GM12878 (cell line): ENCODE results near the gene PRUNE2. TPM values are rescaled to one million over a fixed set of nuclear protein-coding genes. Genes with fewer than 3 reads are reported as not detected.

Experiments
- NFYB ChIP-seq: IDR thresholded peaks from 2 replicates; pipeline ENCODE4 v1.6.1; 2011; ENCODE audit warnings: low read depth, mild to moderate bottlenecking, low read length, improper control_type of control experiment, moderate library complexity; ENCODE audit not compliant: insufficient read depth
- polyA plus RNA-seq, 11 experiments: library from polyadenylated mRNA; depleted of rRNA in 4 of 11; unstranded in 6 of 11; stranded (reverse) in 5 of 11; fragments of >200 nt; fragmentation: Nextera tagmentation in 4 of 11; fragmentation: Illumina TruSeq in 1 of 11; extraction: Ambion mirVana in 4 of 11; extraction: Trizol in 1 of 11; gene quantifications; 1 replicate in 1 of 11; 2 replicates in 10 of 11; pipeline versions ENCODE4 v1.2.1 to v1.2.3, GENCODE V29; 2011 to 2016; ENCODE audit warnings: inconsistent platforms in 2 of 11, missing spikeins in 2 of 11, low read depth in 1 of 11
- total RNA-seq, 4 experiments: library from RNA; depleted of rRNA in 3 of 4; stranded (reverse); fragments of >200 nt in 3 of 4; fragmentation: Illumina TruSeq in 1 of 4; extraction: Trizol in 1 of 4; gene quantifications; 2 replicates each; pipeline versions ENCODE4 v1.2.1 to v1.2.3, GENCODE V29; 2013 to 2021
- TF ChIP-seq, protein P1 (sequence below): fragments of 450-650 bp; IDR thresholded peaks from 2 replicates; pipeline ENCODE4 v1.6.1; 2018; ENCODE audit warnings: mild to moderate bottlenecking, low read depth, moderate library complexity; ENCODE audit not compliant: partially characterized antibody
- TF ChIP-seq, protein P2 (sequence below): IDR thresholded peaks from 2 replicates; pipeline ENCODE4 v1.6.1; 2012; ENCODE audit warnings: low read depth, low read length, improper control_type of control experiment
- TF ChIP-seq, protein P3 (sequence below): fragments of 450-650 bp; formaldehyde crosslinking; IDR thresholded peaks from 2 replicates; pipeline ENCODE4 v1.4.0; 2020; ENCODE audit warnings: mild to moderate bottlenecking, moderate library complexity
- TF ChIP-seq, protein P4 (sequence below): fragments of 450-650 bp; conservative IDR thresholded peaks from 2 replicates; pipeline ENCODE4 v1.6.1; 2017; ENCODE audit warnings: mild to moderate bottlenecking, moderate library complexity

Gene PRUNE2
- total and polyA plus RNA-seq, 10 of the 15 experiments (the other 5 are each of a cell fraction or from before 2014, with no cell fraction given), result 0.07 to 0.63 (median 0.25) TPM

DNA sequence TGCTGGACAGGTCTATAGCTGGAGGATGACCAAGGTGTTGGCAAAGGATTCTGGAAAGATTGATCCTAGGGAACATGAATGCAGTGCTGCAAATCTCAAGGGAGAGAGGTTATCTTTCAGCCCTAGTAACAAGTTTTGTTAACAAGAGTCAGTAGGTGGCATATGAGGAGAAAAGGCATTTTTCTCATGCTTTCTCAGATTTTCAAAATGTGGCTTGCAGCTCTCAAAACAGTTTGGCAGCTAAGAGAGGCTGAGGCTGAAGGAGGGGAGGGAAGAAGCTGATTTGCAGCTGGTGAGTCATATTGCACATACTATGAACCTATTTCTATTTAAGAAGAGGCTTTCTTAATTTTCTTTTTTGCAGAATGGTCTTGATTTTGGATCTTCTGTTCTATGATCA lies 205.9 kb downstream of the PRUNE2 start (continued):
- TF ChIP-seq, protein P1, sequence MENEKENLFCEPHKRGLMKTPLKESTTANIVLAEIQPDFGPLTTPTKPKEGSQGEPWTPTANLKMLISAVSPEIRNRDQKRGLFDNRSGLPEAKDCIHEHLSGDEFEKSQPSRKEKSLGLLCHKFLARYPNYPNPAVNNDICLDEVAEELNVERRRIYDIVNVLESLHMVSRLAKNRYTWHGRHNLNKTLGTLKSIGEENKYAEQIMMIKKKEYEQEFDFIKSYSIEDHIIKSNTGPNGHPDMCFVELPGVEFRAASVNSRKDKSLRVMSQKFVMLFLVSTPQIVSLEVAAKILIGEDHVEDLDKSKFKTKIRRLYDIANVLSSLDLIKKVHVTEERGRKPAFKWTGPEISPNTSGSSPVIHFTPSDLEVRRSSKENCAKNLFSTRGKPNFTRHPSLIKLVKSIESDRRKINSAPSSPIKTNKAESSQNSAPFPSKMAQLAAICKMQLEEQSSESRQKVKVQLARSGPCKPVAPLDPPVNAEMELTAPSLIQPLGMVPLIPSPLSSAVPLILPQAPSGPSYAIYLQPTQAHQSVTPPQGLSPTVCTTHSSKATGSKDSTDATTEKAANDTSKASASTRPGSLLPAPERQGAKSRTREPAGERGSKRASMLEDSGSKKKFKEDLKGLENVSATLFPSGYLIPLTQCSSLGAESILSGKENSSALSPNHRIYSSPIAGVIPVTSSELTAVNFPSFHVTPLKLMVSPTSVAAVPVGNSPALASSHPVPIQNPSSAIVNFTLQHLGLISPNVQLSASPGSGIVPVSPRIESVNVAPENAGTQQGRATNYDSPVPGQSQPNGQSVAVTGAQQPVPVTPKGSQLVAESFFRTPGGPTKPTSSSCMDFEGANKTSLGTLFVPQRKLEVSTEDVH, result no peak
- TF ChIP-seq NFYB, result no peak
- TF ChIP-seq, protein P2, sequence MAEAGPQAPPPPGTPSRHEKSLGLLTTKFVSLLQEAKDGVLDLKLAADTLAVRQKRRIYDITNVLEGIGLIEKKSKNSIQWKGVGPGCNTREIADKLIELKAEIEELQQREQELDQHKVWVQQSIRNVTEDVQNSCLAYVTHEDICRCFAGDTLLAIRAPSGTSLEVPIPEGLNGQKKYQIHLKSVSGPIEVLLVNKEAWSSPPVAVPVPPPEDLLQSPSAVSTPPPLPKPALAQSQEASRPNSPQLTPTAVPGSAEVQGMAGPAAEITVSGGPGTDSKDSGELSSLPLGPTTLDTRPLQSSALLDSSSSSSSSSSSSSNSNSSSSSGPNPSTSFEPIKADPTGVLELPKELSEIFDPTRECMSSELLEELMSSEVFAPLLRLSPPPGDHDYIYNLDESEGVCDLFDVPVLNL, result no peak
- TF ChIP-seq, protein P3, sequence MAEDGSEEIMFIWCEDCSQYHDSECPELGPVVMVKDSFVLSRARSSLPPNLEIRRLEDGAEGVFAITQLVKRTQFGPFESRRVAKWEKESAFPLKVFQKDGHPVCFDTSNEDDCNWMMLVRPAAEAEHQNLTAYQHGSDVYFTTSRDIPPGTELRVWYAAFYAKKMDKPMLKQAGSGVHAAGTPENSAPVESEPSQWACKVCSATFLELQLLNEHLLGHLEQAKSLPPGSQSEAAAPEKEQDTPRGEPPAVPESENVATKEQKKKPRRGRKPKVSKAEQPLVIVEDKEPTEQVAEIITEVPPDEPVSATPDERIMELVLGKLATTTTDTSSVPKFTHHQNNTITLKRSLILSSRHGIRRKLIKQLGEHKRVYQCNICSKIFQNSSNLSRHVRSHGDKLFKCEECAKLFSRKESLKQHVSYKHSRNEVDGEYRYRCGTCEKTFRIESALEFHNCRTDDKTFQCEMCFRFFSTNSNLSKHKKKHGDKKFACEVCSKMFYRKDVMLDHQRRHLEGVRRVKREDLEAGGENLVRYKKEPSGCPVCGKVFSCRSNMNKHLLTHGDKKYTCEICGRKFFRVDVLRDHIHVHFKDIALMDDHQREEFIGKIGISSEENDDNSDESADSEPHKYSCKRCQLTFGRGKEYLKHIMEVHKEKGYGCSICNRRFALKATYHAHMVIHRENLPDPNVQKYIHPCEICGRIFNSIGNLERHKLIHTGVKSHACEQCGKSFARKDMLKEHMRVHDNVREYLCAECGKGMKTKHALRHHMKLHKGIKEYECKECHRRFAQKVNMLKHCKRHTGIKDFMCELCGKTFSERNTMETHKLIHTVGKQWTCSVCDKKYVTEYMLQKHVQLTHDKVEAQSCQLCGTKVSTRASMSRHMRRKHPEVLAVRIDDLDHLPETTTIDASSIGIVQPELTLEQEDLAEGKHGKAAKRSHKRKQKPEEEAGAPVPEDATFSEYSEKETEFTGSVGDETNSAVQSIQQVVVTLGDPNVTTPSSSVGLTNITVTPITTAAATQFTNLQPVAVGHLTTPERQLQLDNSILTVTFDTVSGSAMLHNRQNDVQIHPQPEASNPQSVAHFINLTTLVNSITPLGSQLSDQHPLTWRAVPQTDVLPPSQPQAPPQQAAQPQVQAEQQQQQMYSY (CRISPR knock-in tag), result no peak
- TF ChIP-seq, protein P4, sequence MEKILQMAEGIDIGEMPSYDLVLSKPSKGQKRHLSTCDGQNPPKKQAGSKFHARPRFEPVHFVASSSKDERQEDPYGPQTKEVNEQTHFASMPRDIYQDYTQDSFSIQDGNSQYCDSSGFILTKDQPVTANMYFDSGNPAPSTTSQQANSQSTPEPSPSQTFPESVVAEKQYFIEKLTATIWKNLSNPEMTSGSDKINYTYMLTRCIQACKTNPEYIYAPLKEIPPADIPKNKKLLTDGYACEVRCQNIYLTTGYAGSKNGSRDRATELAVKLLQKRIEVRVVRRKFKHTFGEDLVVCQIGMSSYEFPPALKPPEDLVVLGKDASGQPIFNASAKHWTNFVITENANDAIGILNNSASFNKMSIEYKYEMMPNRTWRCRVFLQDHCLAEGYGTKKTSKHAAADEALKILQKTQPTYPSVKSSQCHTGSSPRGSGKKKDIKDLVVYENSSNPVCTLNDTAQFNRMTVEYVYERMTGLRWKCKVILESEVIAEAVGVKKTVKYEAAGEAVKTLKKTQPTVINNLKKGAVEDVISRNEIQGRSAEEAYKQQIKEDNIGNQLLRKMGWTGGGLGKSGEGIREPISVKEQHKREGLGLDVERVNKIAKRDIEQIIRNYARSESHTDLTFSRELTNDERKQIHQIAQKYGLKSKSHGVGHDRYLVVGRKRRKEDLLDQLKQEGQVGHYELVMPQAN, result no peak
- TF ChIP-seq, all 136 proteins: peak for 0
